Measurements from ENCODE around the gene STK32B. TPM values are rescaled to one million over a fixed set of nuclear protein-coding genes. Genes with fewer than 3 reads are reported as not detected.

STK32B gene
- total and polyA plus RNA-seq, 9 of the 15 experiments (the other 6 are each of a cell fraction or from before 2014, with no cell fraction given), result 0.03 to 0.20 (median 0.07) TPM; not detected in 2

- H3K4me1 ChIP-seq (replicated peaks in 1 of 2; ENCODE audit: control insufficient read depth in 2 of 2, insufficient read depth in 2 of 2, low read length in 2 of 2), result no peaks in the 10 kb centered on the region
- no peak overlapping the region for H2AFZ ChIP-seq (ENCODE audit: low read depth, low read length)
- intact Hi-C loops (cut with micrococcal nuclease), result no loop called here
- ATAC-seq, result no peak
- BruUV-seq (replicated peaks), result no TSS peak
- H3K4me2 ChIP-seq (ENCODE audit: insufficient read depth, low read length), result no peak overlapping the region
- POLR2A ChIA-PET, result no interaction called here
- TF ChIP-seq SMARCA4 (IDR thresholded peaks at IDR 0.05) (no peak), ARHGAP35 (IDR thresholded peaks at IDR 0.05; ENCODE audit: partially characterized antibody) (no peak), ZFP91 (CRISPR knock-in tag; IDR thresholded peaks at IDR 0.05) (no peak), POLR2A (conservative IDR thresholded peaks at IDR 0.05) (no peak), ZNF24 (IDR thresholded peaks at IDR 0.05) (no peak)
- TF ChIP-seq, protein P1, sequence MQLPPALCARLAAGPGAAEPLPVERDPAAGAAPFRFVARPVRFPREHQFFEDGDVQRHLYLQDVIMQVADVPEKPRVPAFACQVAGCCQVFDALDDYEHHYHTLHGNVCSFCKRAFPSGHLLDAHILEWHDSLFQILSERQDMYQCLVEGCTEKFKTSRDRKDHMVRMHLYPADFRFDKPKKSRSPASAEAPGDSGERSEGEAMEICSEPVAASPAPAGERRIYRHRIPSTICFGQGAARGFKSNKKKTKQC (CRISPR knock-in tag; IDR thresholded peaks at IDR 0.05), result no peak
- no peaks in the 10 kb centered on the region for H4K20me1 ChIP-seq (replicated peaks; ENCODE audit: control insufficient read depth, insufficient read depth, low read length)
- H3K27ac ChIP-seq (ENCODE audit: extremely low read depth, low read depth, low read length), result no peak overlapping the region
- H3K9me1 ChIP-seq (ENCODE audit: control insufficient read depth, insufficient read depth, low read length), result no peaks in the 10 kb centered on the region
- DNase-seq (ENCODE audit: extremely low read depth in 1 of 4, low spot score in 3 of 4), result no peak
- H3K9ac ChIP-seq (ENCODE audit: insufficient read depth in 1 of 2, low read depth in 2 of 2, low read length in 2 of 2), result no peak overlapping the region
- no peaks in the 10 kb centered on the region for H3K9me3 ChIP-seq (replicated peaks; ENCODE audit: control insufficient read depth, insufficient read depth, low read depth, low read length)
- CTCF ChIA-PET (ENCODE audit: low intra/inter-chr PET ratio), result no interaction called here
- WGBS (ENCODE audit: insufficient coverage, low coverage, missing lambda C conversion rate), result under 1% methylated on average over 11 of the region's 13 CpGs
- H3K36me3 ChIP-seq (ENCODE audit: control insufficient read depth, insufficient read depth, low read length), result no peaks in the 10 kb centered on the region
- FAIRE-seq, result no peak
- H3K79me2 ChIP-seq (ENCODE audit: control insufficient read depth, insufficient read depth, low read length), result no peaks in the 10 kb centered on the region
- H3K4me3 ChIP-seq, result no peak overlapping the region
- in situ Hi-C loops (cut with MboI), result no loop called here
- peaks cover 0 to 46% of the 10 kb centered on the region in 2 experiments; a peak in 2 of 5 replicates for H3K27me3 ChIP-seq (ENCODE audit: control insufficient read depth in 2 of 2, insufficient read depth in 2 of 2, low read length in 2 of 2)
These were observed 419.3 kb downstream of the STK32B start for GRCh38 chr4:5470318-5471198.
